ENCODE results near the gene LSM2. TPM values are rescaled to one million over a fixed set of nuclear protein-coding genes. Genes with fewer than 3 reads are reported as not detected.
"Not testable (repeated sequence)": the region's sequence is repeated elsewhere in the genome, so short reads cannot be mapped to it uniquely, and the experiment has no call there.

LSM2 gene
- total RNA-seq, 1 donor from 2014 or later: 20.1 TPM

- no peak for DNase-seq
- intact Hi-C loops (cut with micrococcal nuclease): no loop called here
- peak; percentile 2 for ATAC-seq
These were observed 762 bp downstream of the LSM2 start for GRCh38 chr6:31805939-31806469.

DNA sequence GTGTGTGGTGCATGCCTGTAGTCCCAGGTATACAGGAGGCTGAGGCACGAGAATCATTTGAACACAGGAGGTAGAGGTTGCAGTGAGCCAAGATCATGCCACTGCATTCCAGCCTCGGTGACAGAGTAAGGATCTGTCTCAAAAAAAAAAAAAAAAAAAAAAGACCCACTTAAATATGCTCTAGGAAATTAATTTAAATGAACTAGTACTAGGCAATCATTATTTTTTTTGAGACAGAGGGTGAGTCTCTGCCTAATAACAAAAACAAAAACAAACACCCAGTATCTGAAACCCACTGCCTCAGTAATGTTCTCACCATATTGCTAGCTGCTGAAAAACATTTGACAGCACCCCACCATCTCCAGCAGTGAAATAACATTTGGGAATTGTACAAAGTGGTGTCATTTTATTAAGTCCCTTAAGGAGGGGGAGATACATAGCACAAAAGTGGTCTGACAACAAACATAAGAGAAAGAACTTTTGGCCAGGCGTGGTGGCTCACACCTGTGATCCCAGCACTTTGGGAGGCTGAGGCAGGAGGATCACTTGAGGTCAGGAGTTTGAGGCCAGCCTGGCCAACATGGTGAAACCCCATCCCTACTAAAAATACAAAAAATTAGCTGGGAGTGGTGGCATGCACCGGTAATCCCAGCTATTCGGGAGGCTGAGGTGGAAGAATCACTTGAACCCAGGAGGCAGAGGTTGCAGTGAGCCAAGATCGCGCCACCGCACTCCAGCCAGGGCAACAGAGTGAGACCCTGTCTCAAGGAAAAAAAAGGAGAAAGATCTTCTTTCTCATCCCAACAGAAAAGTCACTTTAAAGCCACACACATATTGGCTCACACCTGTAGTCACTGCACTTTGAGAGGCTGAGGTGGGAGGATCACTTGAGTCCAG is 5.5 kb downstream of the LSM2 start:
- ATAC-seq; DNase-seq; intact Hi-C loops (cut with micrococcal nuclease): not testable (repeated sequence)

GRCh38 chr6:31799781-31800180 is 7.0 kb downstream of the LSM2 start:
- intact Hi-C loops (cut with micrococcal nuclease): no loop called here
- DNase-seq (no peak), ATAC-seq (no peak)

GRCh38 chr6:31797588-31797987 is 9.2 kb downstream of the LSM2 start:
- DNase-seq (no peak), ATAC-seq (no peak)
- intact Hi-C loops (cut with micrococcal nuclease): no loop called here

GRCh38 chr6:31796993-31797385 is 9.8 kb downstream of the LSM2 start:
- ATAC-seq (no peak), DNase-seq (no peak)
- intact Hi-C loops (cut with micrococcal nuclease): no loop called here

- intact Hi-C loops (cut with micrococcal nuclease): no loop called here
- ATAC-seq: peak; percentile 96
- DNase-seq: peak; percentile 96
These were observed 11.0 kb downstream of the LSM2 start, which contains the start of gene VARS1 for GRCh38 chr6:31795616-31796298. Gene VARS1, minus strand, starts transcription at chr6:31795752. Its CDS starts 535 bp downstream, at chr6:31795217.

GRCh38 chr6:31794866-31795615 is 11.7 kb downstream of the LSM2 start:
- DNase-seq: peak; percentile 33
- intact Hi-C loops (cut with micrococcal nuclease): no loop called here
- peak; percentile 9 for ATAC-seq

DNA sequence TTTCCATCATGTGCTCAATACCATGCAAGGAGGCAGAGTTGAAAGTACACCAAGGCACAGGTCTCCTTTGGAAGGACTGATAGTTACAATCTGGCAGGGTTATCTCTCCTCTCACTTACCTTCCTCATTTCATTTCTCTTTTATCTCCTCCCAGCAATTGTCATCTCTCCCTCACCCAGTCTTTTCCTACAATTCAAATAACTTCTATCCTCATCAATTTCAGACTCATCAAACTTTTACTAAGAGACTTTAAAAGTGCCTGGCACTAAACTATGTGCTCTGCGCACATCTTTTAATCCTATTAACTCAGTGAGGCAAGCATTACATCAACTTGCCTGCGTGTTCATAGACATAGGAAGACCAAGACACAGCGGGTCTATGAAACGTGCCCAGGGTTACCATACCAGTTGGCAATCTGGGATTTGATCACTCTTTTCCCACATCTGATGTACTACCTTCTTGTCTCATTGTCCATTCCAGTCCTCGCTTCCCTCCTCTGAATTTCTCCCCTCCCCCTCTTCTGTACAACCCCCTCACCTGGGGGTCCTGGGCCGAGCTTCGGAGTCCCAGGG is 12.4 kb downstream of the LSM2 start:
- intact Hi-C loops (cut with micrococcal nuclease): no loop called here
- ATAC-seq (no peak), DNase-seq (peak; percentile 7)

DNA sequence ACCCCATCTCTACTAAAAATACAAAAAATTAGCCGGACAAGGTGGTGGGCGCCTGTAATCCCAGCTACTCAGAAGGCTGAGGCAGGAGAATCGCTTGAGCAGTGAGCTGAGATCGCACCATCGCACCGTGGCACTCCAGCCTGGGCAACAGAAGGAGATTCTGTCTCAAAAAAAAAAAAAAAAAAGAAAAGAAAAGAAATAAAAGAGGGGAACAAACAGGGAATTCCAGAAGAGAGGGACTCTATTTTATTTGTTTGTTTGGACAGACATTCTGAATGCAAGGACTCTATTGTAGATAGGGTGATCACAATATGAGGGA is 12.9 kb downstream of the LSM2 start:
- DNase-seq; intact Hi-C loops (cut with micrococcal nuclease); ATAC-seq: not testable (repeated sequence)

DNA sequence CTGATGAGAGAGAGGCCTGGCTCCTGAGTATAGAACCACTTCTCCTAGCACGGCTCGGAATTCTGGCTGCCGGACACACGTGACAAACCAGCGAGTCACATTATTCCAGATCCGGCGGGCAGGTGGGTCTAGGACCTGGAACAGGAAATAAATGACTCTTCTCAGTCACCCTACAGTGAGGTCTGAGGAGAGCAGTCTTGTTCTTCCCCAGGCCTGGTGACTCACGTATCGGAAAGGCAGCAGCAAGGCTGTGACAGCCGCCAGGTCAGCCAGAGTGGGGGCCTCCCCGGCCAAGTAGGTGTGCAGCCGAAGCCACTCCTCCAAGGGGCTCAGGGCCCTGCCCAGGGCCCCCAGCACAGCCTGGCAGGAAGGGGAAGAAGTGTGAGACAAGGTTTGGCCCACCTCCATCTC is 14.0 kb downstream of the LSM2 start:
- intact Hi-C loops (cut with micrococcal nuclease): no loop called here
- DNase-seq (no peak), ATAC-seq (no peak)

- intact Hi-C loops (cut with micrococcal nuclease): no loop called here
- ATAC-seq (no peak), DNase-seq (no peak)
These were observed 14.7 kb downstream of the LSM2 start for GRCh38 chr6:31792090-31792374.

- no peak for ATAC-seq
These were observed 15.3 kb downstream of the LSM2 start for GRCh38 chr6:31791324-31792089.

GRCh38 chr6:31785475-31785874 is 21.3 kb downstream of the LSM2 start:
- no peak for DNase-seq
- intact Hi-C loops (cut with micrococcal nuclease): no loop called here

More at GRCh38 chr6:31791324-31792089, 15.3 kb downstream of the LSM2 start:
- no peak for DNase-seq
- intact Hi-C loops (cut with micrococcal nuclease): no loop called here

GRCh38 chr6:31784098-31784925 is 22.5 kb downstream of the LSM2 start:
- DNase-seq (no peak), ATAC-seq (no peak)
- intact Hi-C loops (cut with micrococcal nuclease): no loop called here

More at GRCh38 chr6:31785475-31785874, 21.3 kb downstream of the LSM2 start:
- no peak for ATAC-seq

GRCh38 chr6:31782126-31782855 is 24.5 kb downstream of the LSM2 start:
- intact Hi-C loops (cut with micrococcal nuclease): no loop called here
- no peak for ATAC-seq
- no peak for DNase-seq

DNA sequence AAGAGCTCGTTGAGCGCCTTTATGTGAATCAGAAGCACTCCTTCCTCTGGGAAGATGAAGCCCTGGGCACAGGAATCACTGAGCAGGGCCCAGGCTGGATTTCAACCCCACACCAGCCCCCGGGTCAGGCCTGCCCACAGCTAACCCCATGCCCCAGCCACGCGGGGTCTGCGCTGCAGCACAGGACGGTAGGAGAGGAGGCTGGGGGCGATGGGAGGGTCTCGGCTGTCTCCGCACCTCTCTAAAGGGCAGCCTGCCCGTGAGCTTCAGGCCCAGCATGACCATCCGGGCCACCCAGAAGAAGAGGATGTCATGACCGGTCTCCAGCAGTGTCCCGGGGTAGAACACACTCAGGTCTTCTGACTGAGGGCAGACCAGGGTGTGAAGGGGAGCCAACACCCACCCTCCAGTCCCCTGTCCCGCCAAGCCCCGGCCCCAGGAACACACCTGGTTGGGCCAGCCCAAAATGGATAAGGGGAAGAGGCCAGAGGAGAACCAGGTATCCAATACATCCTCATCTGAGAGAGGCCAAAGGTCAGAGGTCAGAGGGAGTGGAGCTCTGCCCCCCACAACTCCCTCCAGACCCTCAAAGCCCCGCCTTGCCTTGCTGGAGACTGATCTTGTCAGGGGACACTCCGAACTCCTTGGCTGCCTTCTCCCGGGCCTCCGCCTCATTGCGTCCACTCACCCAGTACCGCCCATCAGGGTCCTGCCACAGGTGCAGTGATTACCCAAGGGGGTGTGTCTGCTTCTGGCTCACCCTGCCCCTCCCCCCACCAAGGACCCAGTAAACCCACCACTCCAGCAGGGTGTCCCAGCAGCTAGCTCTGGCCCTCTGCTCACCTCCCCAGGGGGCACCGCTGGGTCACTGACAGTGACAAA is 25.3 kb downstream of the LSM2 start:
- intact Hi-C loops (cut with micrococcal nuclease): no loop called here
- DNase-seq: no peak
- no peak for ATAC-seq

Measured in left ventricle myocardium superior (tissue), 1 donor.